ENCODE measurements around the gene SHISA5. TPM values are rescaled to one million over a fixed set of nuclear protein-coding genes. Genes with fewer than 3 reads are reported as not detected.

The SHISA5 gene
- total RNA-seq, 1 donor from 2014 or later, result 84.9 TPM

DNA sequence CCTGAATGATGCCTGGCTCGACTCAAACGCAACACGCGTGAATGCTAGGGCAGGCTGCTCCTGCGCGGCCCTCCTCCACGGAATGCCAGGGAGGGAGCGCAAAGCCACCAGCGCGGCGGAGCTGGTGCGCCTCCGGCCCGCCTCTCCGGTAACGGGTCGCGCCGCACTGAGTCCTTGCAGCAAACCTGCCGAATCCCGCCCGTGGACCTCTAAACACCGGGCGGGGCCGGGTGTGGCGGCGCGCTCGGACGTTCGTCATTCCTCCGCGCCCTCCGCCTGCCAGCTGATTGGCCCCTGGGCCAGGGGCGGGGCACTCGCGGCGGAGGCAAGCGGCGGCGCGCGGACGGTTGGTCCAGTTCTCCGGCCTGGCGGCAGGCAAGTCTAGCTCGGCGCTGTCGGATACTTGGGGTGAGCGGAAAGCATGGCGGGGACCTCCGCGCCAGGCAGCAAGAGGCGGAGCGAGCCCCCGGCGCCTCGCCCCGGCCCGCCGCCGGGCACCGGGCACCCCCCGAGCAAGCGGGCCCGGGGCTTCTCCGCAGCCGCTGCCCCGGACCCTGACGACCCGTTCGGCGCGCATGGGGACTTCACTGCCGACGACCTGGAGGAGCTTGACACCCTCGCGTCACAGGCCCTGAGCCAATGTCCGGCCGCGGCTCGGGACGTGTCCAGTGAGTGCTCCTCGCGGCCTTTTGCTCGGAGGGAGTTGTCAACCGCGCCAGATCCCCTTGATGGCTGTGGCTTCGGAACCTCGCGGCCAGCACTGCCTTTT lies 57.4 kb downstream of the SHISA5 start, which contains the start of gene ATRIP:
ATRIP (plus strand) TSS at position 313 of the 769 bp plus-strand sequence; CDS start at position 422, 109 bp downstream.
- intact Hi-C loops (cut with micrococcal nuclease), result loop anchor here (1.0 to 2.0 kb wide), 3 partner anchors 27 to 189 kb away; partner anchors contain the start of gene SLC26A6
- peaks cover 39% of the 10 kb centered on the region for H3K36me3 Mint-ChIP-seq (ENCODE audit: low read depth)
- H3K4me1 Mint-ChIP-seq, result peaks cover 25% of the 10 kb centered on the region

DNA sequence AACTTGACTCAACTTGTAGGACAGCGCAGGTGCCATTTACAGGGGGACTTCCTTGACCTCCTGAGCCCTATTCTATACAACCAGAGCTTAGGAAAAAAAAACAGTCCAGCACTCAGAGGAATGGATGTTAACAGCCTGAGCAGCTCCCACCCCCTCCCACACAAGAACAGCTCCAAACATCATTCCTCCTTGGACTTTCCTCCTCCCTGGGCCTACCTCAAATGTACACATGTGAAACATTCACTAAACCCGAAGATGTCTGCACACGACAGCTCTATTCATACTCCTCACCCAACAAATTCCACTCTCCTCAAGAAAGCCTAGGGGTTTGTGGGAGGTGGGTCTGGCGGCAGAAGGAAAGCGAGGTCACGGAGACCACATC lies 57.9 kb downstream of the SHISA5 start:
- peaks cover 40% of the 10 kb centered on the region for H3K36me3 Mint-ChIP-seq (ENCODE audit: low read depth)
- H3K27me3 Mint-ChIP-seq, result no peaks in the 10 kb centered on the region
- H3K27ac Mint-ChIP-seq, result peak overlapping the region; percentile 91
- H3K4me3 Mint-ChIP-seq, result peak overlapping the region; percentile 93
- no peak for DNase-seq
- intact Hi-C loops (cut with micrococcal nuclease), result loop anchor here (1.0 to 2.0 kb wide), 3 partner anchors 27 to 189 kb away; partner anchors contain the start of gene SLC26A6
- peaks cover 23% of the 10 kb centered on the region for H3K4me1 Mint-ChIP-seq
- no peaks in the 10 kb centered on the region for H3K9me3 Mint-ChIP-seq

More for the DNA sequence above, 57.4 kb downstream of the SHISA5 start, which contains the start of gene ATRIP:
- Mint-ChIP-seq H3K9me3 (no peaks in the 10 kb centered on the region), H3K27ac (peak within 1 kb of the TSS; percentile 91), H3K4me3 (peak within 1 kb of the TSS; percentile 93), H3K27me3 (no peaks in the 10 kb centered on the region)
- DNase-seq, result peak; percentile 98

DNA sequence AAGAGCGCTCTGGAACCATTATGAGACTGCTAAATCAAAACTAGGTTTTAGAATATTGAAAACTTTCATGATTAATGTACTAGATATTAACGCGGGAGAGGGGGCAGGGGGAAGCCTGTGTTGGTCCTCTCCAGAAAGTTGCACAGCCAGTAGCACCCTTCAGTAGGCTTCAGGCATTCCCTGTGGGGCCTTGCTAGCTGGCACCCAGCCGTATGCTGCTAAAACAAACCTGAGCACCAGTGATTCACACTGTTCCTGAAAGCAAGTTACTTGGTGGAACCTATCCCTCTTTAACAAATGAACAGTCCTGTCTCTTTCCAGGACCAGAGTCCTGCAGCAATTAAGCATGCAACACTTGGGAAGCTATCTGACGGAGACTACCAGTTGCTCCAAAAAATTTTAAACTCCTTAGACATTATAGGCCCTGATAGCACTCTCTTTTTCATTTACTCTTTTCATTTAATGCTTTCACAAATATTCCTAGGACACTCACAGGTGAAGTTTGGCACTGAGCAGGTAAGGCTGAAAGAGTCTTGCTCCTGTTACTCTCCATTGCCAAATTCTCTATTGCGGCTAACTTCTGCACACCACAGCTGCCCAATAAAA lies 58.6 kb downstream of the SHISA5 start:
- Mint-ChIP-seq H3K27ac (peak overlapping the region; percentile 91), H3K4me3 (peak overlapping the region; percentile 93), H3K36me3 (ENCODE audit: low read depth) (peaks cover 46% of the 10 kb centered on the region), H3K27me3 (no peaks in the 10 kb centered on the region), H3K4me1 (peaks cover 23% of the 10 kb centered on the region), H3K9me3 (no peaks in the 10 kb centered on the region)
- intact Hi-C loops (cut with micrococcal nuclease), result no loop called here
- DNase-seq, result no peak

DNA sequence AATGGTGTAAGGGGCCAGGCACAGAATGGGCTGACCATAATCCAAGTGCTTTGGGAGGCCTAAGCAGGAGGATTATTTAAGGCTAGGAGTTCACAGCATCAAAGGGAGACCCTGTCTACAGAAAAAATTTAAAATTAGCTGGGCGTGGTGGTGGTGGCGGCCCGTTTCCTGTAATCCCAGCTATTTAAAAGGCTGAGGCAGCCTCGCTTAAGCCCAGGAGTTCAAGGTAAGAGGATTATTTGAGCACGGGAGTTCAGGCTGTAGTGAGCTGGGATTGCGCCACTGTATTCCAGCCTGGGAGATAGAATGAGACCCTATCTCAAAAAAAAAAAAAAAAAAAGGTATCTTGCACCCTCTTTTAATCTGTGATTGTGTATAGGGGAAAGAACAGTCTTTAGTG lies 62.0 kb downstream of the SHISA5 start:
- intact Hi-C loops (cut with micrococcal nuclease), result loop anchor here (2.0 kb wide), 3 partner anchors 107 to 253 kb away; partner anchors contain the start of genes CDC25A and PFKFB4
- Mint-ChIP-seq H3K27me3 (no peaks in the 10 kb centered on the region), H3K9me3 (no peaks in the 10 kb centered on the region), H3K36me3 (ENCODE audit: low read depth) (peaks cover 47% of the 10 kb centered on the region), H3K27ac (no peak overlapping the region), H3K4me3 (peak overlapping the region; percentile 96), H3K4me1 (peaks cover 27% of the 10 kb centered on the region)
- DNase-seq, result no peak

DNA sequence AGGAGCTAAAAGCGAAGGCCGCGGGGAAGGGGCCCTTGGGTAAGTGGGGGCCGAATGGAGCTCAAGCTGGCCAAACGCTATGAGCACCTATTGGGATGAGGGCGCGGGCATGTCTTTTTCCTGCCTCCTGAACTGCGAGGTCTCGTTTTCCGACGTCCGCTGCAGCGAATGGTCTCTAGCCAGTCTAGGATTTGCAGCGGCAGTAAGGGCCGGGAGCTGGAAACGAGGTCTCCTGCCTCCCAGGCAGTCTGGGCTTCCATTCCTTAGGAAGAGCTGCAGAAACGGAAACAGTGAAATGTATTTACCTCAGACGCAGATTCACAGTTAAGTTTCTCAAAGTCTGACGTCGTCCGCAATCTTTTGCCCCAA lies 63.4 kb downstream of the SHISA5 start:
- Mint-ChIP-seq H3K4me3 (peak overlapping the region; percentile 96), H3K27me3 (no peaks in the 10 kb centered on the region), H3K36me3 (ENCODE audit: low read depth) (peaks cover 43% of the 10 kb centered on the region), H3K27ac (peak overlapping the region; percentile 92), H3K9me3 (no peaks in the 10 kb centered on the region), H3K4me1 (peaks cover 19% of the 10 kb centered on the region)
- intact Hi-C loops (cut with micrococcal nuclease), result loop anchor here (1.0 to 2.0 kb wide), 4 partner anchors 32 to 252 kb away; partner anchors contain the start of genes CDC25A and PFKFB4
- DNase-seq, result no peak

DNA sequence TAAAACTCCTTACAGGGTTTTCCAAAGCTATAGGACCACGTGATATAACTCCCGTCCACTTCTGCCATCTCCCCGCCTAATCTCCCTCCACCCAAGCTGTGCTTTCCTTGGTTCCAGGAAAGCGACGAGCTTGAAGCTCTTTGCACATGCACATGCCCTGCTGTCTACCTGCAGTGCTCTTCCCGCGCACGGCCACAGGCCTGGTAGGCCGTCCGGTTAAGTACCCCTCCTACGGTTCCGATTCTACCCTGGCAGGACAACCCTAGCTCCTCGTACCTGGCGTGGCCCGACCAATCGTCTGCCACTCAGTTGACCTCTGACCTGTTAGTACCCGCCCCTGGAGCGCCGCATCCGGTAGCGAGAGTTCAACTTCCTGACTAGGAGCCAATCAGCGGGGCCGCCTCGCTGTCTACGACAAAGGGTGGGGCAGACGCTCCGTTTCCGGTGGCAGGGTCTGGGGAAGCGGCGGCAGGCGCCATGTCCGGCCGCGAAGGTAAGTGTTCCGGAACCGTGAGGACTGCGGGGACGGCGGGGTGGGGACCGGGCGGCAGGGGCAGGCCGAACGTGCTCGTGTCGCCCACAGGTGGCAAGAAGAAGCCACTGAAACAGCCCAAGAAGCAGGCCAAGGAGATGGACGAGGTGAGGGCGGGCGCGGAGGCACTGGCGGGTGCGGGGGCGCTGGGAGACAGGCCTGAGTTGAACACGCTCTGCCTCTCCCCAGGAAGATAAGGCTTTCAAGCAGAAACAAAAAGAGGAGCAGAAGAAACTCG lies 64.0 kb downstream of the SHISA5 start, which contains the start of the genes CCDC51 and TMA7:
CCDC51 (minus strand) TSS at position 300 of the 770 bp plus-strand sequence. CDS start 4,991 bp downstream, outside the sequence.
TMA7 (plus strand) TSS at position 438 of the 770 bp plus-strand sequence; CDS start at position 478, 40 bp downstream.
- DNase-seq, result peak; percentile 100

DNA sequence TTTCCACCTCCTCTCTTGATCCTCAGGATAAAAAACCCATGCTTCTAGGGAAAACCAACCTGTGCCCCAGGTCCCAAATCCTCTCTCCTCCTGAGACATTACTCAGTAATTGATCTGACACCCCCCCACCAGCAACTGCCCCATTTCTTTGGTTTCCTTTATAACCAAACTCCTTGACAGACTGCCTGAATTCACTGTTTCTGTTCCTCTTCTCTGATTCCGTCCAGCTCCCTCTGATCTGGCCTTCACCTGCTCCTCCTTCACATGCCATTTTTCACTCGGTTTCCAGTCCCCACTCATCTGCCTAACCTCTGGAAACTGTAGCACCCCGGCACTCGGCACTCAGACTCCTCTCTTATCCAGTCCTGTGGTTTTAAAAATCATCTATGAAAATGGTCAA lies 66.2 kb downstream of the SHISA5 start:
- no peak for DNase-seq
- Mint-ChIP-seq H3K4me1 (peaks cover 23% of the 10 kb centered on the region), H3K27ac (no peak overlapping the region), H3K27me3 (no peaks in the 10 kb centered on the region), H3K9me3 (no peaks in the 10 kb centered on the region), H3K36me3 (ENCODE audit: low read depth) (peaks cover 39% of the 10 kb centered on the region), H3K4me3 (no peak overlapping the region)
- intact Hi-C loops (cut with micrococcal nuclease), result loop anchor here (2.0 kb wide), 1 partner anchor 243 kb away; no protein-coding TSS in a partner anchor

More for the DNA sequence above, 64.0 kb downstream of the SHISA5 start, which contains the start of the genes CCDC51 and TMA7:
- Mint-ChIP-seq H3K36me3 (ENCODE audit: low read depth) (peaks cover 43% of the 10 kb centered on the region), H3K4me1 (peaks cover 20% of the 10 kb centered on the region), H3K4me3 (peak within 1 kb of the TSS; percentile 96), H3K9me3 (no peaks in the 10 kb centered on the region), H3K27ac (peak within 1 kb of the TSS; percentile 92), H3K27me3 (no peaks in the 10 kb centered on the region)
- intact Hi-C loops (cut with micrococcal nuclease), result loop anchor here (1.0 to 2.0 kb wide), 4 partner anchors 32 to 251 kb away; partner anchors contain the start of genes CDC25A and PFKFB4

DNA sequence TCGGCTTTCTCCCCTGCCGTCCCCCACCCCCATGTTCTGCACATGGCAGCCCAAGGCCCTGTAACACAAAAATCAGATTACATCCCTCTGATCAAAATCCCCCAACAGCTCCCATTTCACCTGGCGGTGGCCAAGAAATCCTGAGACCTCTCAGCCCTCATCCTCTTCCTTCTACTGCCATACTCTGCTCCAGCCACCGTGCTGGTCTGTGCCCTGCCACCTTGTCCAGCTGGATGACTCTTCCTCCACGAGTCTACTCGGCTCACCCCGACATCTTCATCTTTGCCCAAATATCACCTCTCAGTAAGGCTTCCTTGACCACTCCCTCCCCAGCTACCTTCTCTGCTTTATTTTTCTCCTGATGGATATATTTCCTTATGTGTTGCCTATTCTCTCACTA lies 67.1 kb downstream of the SHISA5 start:
- no peaks in the 10 kb centered on the region for H3K27me3 Mint-ChIP-seq
- peaks cover 30% of the 10 kb centered on the region for H3K36me3 Mint-ChIP-seq (ENCODE audit: low read depth)
- DNase-seq, result no peak
- no peaks in the 10 kb centered on the region for H3K9me3 Mint-ChIP-seq
- peaks cover 25% of the 10 kb centered on the region for H3K4me1 Mint-ChIP-seq
- no peak overlapping the region for H3K4me3 Mint-ChIP-seq
- intact Hi-C loops (cut with micrococcal nuclease), result loop anchor here (1.0 to 2.0 kb wide), 4 partner anchors 36 to 242 kb away; no protein-coding TSS in a partner anchor
- no peak overlapping the region for H3K27ac Mint-ChIP-seq

DNA sequence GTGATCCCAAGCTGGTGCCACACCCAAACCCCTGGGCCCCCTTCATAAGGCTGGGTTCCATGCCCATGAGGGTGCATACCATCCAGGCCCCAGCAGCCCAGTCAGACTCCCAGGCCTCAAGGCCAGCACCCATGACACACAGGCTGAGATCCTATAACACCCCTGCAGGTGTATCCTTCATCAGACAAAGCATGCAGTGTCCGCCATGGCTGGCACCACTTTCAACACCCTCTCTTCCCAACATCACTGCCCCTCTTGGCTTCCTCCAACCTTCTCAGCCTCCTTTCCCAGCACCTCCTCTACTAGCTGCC lies 67.5 kb downstream of the SHISA5 start:
- peaks cover 29% of the 10 kb centered on the region for H3K36me3 Mint-ChIP-seq (ENCODE audit: low read depth)
- H3K9me3 Mint-ChIP-seq, result no peaks in the 10 kb centered on the region
- no peak for DNase-seq
- no peaks in the 10 kb centered on the region for H3K27me3 Mint-ChIP-seq
- H3K4me3 Mint-ChIP-seq, result no peak overlapping the region
- intact Hi-C loops (cut with micrococcal nuclease), result loop anchor here (1.0 to 2.0 kb wide), 4 partner anchors 35 to 242 kb away; no protein-coding TSS in a partner anchor
- peaks cover 27% of the 10 kb centered on the region for H3K4me1 Mint-ChIP-seq
- no peak overlapping the region for H3K27ac Mint-ChIP-seq

DNA sequence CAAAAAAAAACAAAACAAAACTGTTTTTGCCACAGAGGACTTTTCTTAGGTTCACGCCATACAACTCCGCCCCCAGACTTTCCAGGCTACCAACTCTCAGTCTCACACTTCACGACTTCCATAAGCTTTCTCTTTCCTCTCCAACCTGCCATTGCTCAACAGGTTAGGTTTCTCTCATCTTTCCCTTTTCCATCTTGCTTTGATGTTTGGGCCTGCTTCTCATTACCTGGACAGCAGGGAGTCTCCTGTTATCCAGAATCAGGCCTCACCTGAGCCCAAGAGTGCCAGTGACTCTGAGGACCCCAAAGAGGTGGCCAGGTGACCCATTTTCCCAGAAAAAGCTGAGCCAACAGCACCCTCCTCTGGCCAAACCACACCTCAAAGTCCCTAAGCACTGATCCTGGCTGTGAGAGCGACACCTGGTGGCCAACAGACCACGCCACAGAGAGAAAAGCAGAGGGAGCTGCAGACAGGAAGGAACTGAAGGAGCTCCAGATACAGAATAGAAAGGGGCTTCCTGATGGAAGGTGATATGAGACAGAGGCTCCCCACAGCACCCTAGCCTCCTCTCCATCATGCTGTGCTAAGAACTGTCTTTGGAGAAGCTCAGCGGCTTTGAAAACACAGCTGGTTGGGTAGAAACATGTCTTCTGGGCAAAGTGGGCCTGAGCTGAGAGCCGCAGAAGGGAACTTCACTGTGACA lies 68.0 kb downstream of the SHISA5 start:
- no peaks in the 10 kb centered on the region for H3K9me3 Mint-ChIP-seq
- intact Hi-C loops (cut with micrococcal nuclease), result loop anchor here (1.0 to 2.0 kb wide), 4 partner anchors 35 to 241 kb away; no protein-coding TSS in a partner anchor

DNA sequence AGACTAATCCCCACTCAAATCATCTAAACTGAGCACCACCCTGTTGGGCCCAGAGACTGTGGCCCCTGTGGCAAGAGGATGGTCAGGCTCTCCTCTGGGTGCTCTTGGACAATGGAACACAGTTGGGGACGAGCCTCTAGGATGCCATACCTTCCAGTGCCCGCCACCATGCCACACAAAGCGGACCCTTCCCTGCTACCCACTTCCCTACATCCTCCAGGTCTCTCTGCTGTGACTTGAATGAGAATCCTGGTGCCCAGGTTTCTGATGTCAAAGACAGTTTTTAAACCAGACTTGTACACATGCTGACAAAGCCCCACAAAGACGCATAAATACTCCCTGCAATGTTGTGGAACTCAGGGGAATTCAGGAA lies 68.8 kb downstream of the SHISA5 start:
- Mint-ChIP-seq H3K36me3 (ENCODE audit: low read depth) (peaks cover 26% of the 10 kb centered on the region), H3K4me3 (no peak overlapping the region), H3K9me3 (no peaks in the 10 kb centered on the region), H3K27me3 (no peaks in the 10 kb centered on the region), H3K27ac (no peak overlapping the region), H3K4me1 (peaks cover 37% of the 10 kb centered on the region)
- no peak for DNase-seq
- intact Hi-C loops (cut with micrococcal nuclease), result no loop called here

More for the DNA sequence above, 68.0 kb downstream of the SHISA5 start:
- Mint-ChIP-seq H3K27ac (no peak overlapping the region), H3K27me3 (no peaks in the 10 kb centered on the region), H3K4me3 (no peak overlapping the region), H3K36me3 (ENCODE audit: low read depth) (peaks cover 28% of the 10 kb centered on the region), H3K4me1 (peaks cover 31% of the 10 kb centered on the region)
- DNase-seq, result peak; percentile 95

DNA sequence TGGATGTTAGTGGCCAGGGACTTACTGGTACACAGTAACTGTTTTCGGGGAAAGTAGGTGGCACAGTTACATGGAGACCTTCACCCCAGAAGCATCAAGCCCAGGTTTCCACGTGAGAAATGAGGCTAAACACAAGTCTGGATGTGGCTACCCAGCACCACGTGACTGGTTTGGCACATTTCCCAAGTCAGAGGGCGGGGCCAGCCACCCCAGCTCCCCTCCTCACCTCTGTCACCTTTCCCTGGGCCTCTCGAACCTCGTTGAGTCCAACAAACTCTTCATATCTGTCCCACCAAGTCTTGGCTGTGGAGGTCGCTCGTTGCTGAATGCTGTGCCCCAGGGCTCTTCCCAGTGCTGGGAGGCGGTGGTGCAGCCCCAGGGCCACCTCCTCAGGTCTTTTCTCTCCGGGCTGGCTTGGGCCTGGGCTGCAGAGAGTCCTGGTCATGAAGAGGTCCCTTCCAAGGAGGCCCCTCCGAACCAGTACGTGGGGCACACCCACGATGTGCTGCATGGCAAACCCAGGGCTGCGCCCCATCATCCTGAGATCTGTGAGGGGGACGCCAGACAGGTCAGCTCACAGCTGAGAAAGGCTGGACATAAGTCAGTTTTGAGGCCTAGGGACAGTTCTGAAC lies 69.3 kb downstream of the SHISA5 start:
- Mint-ChIP-seq H3K27me3 (peaks cover 3% of the 10 kb centered on the region), H3K9me3 (no peaks in the 10 kb centered on the region), H3K36me3 (ENCODE audit: low read depth) (peaks cover 21% of the 10 kb centered on the region), H3K27ac (no peak overlapping the region), H3K4me3 (no peak overlapping the region), H3K4me1 (peaks cover 37% of the 10 kb centered on the region)
- DNase-seq, result no peak
- intact Hi-C loops (cut with micrococcal nuclease), result no loop called here
